ENCODE data around the gene LRP8. TPM values are rescaled to one million over a fixed set of nuclear protein-coding genes. Genes with fewer than 3 reads are reported as not detected.

LRP8 gene
- total and polyA plus RNA-seq, 4 donors, result 0.15 to 0.75 (median 0.29) TPM

DNA sequence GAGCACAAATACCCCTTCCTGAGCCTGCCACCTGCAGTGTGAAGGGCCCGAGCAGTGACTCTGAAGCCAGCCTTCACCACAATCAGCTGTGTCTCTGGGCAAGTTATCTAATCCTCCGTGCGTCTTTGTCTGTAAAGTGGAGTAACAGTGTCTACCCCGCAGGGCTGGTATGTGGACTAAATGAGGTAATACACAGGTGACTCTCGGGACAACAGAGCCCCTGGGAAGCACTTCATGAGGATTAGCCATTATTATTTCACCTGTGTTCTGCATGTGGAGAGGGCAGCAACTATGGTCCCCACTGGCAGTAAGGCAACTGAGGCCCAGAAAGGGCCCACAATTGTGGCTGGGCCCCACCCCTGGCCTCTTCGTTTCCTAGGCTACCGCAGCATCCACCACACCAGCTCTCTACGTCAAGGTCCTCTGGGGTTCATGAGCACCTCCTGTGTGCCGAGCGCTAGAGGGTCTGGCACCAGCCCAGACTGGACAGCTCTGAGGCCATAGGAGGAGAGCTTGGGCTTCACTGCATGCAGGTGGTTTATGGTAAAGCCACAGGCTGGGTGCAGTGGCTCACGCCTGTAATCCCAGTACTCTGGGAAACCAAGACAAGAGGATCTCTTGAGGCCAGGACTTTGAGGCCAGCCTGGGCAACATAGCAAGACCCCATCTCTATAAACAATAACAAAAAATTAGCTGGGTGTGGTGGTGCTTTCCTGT lies 41.3 kb upstream of the LRP8 start:
- no peak overlapping the region for H3K27ac ChIP-seq (ENCODE audit: low read depth in 1 of 2, low read length in 2 of 2)
- no peak for TF ChIP-seq NR2F2 (IDR thresholded peaks at IDR 0.05)
- no peak for TF ChIP-seq EGR1 (IDR thresholded peaks at IDR 0.05; ENCODE audit: low read depth in 2 of 2)
- TF ChIP-seq, protein P1, sequence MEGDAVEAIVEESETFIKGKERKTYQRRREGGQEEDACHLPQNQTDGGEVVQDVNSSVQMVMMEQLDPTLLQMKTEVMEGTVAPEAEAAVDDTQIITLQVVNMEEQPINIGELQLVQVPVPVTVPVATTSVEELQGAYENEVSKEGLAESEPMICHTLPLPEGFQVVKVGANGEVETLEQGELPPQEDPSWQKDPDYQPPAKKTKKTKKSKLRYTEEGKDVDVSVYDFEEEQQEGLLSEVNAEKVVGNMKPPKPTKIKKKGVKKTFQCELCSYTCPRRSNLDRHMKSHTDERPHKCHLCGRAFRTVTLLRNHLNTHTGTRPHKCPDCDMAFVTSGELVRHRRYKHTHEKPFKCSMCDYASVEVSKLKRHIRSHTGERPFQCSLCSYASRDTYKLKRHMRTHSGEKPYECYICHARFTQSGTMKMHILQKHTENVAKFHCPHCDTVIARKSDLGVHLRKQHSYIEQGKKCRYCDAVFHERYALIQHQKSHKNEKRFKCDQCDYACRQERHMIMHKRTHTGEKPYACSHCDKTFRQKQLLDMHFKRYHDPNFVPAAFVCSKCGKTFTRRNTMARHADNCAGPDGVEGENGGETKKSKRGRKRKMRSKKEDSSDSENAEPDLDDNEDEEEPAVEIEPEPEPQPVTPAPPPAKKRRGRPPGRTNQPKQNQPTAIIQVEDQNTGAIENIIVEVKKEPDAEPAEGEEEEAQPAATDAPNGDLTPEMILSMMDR (IDR thresholded peaks at IDR 0.05; ENCODE audit: low read depth, low read length, missing input control), result no peak
- no peak for TF ChIP-seq GABPA (IDR thresholded peaks at IDR 0.05 in 1 of 2, conservative IDR thresholded peaks at IDR 0.05 in 1 of 2)
- TF ChIP-seq TAF1 (conservative IDR thresholded peaks at IDR 0.05), result no peak
- no peak for TF ChIP-seq HNF4G (IDR thresholded peaks at IDR 0.05)
- TF ChIP-seq, protein P2, sequence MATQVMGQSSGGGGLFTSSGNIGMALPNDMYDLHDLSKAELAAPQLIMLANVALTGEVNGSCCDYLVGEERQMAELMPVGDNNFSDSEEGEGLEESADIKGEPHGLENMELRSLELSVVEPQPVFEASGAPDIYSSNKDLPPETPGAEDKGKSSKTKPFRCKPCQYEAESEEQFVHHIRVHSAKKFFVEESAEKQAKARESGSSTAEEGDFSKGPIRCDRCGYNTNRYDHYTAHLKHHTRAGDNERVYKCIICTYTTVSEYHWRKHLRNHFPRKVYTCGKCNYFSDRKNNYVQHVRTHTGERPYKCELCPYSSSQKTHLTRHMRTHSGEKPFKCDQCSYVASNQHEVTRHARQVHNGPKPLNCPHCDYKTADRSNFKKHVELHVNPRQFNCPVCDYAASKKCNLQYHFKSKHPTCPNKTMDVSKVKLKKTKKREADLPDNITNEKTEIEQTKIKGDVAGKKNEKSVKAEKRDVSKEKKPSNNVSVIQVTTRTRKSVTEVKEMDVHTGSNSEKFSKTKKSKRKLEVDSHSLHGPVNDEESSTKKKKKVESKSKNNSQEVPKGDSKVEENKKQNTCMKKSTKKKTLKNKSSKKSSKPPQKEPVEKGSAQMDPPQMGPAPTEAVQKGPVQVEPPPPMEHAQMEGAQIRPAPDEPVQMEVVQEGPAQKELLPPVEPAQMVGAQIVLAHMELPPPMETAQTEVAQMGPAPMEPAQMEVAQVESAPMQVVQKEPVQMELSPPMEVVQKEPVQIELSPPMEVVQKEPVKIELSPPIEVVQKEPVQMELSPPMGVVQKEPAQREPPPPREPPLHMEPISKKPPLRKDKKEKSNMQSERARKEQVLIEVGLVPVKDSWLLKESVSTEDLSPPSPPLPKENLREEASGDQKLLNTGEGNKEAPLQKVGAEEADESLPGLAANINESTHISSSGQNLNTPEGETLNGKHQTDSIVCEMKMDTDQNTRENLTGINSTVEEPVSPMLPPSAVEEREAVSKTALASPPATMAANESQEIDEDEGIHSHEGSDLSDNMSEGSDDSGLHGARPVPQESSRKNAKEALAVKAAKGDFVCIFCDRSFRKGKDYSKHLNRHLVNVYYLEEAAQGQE (IDR thresholded peaks at IDR 0.05), result no peak
- TF ChIP-seq, protein P3, sequence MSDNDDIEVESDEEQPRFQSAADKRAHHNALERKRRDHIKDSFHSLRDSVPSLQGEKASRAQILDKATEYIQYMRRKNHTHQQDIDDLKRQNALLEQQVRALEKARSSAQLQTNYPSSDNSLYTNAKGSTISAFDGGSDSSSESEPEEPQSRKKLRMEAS (IDR thresholded peaks at IDR 0.05), result no peak
- no peak for TF ChIP-seq YY1 (IDR thresholded peaks at IDR 0.05)
- TF ChIP-seq FOXA1 (IDR thresholded peaks at IDR 0.05), result no peak
- no peak for TF ChIP-seq SP1 (IDR thresholded peaks at IDR 0.05)
- TF ChIP-seq JUND (IDR thresholded peaks at IDR 0.05), result no peak
- no peak for TF ChIP-seq HNF4A (conservative IDR thresholded peaks at IDR 0.05)
- TF ChIP-seq RXRA (IDR thresholded peaks at IDR 0.05), result no peak
- no peak for TF ChIP-seq FOXA2 (IDR thresholded peaks at IDR 0.05)
- H3K9ac ChIP-seq (ENCODE audit: low read depth in 1 of 2, low read length in 2 of 2), result no peak overlapping the region
- no peaks in the 10 kb centered on the region for H3K36me3 ChIP-seq (ENCODE audit: control insufficient read depth in 4 of 4, insufficient read depth in 3 of 4, low read depth in 1 of 4, low read length in 3 of 4)
- H3K4me3 ChIP-seq (ENCODE audit: low read depth in 1 of 3, low read length in 3 of 3), result no peak overlapping the region
- WGBS, result 95% methylated on average over 11 of the region's 11 CpGs
- no peaks in the 10 kb centered on the region for H3K4me1 ChIP-seq (ENCODE audit: control insufficient read depth in 4 of 4, insufficient read depth in 4 of 4, low read length in 3 of 4)
- H3K27me3 ChIP-seq (ENCODE audit: control insufficient read depth in 4 of 4, insufficient read depth in 4 of 4, low read length in 3 of 4), result no peaks in the 10 kb centered on the region
- no peaks in the 10 kb centered on the region for H3K9me3 ChIP-seq (ENCODE audit: control insufficient read depth in 4 of 4, low read length in 3 of 4)
- peak; percentile 26 for DNase-seq (ENCODE audit: low spot score)

DNA sequence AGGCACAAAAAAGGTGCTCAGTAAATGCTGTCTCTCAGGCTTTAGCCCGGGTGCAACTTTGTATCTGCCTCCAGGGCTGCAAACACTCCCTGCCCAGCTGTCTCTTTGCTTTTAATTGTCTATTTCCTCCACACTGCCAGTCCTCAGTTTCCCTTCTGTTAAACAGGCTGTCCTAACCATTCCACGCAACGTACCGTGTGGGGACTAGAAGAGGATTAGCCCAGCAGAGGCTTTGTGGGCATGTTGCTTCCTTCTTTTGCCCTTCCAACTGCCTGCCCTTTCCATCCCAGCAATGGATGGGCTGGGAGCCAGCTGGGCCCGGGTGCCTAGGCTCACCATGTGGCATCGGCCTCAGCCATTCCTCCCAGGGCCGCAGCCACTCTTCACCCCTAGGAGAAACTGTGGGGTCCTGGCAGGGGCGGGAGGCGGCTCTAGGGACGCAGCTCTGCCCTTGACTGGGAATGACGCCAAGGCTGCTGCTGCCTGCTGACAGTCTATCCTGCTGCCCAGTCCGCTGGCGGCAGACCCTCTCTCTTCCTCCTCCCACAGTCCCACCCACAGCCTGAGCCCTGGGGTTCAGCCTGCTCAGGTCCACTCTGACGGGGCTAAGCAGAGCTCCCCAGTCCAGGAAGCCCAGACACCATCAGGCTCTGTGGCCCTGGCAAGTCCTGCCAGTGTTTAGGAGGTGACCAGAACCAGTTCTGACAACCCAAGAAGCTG lies 40.6 kb upstream of the LRP8 start:
- no peak overlapping the region for H3K4me3 ChIP-seq (ENCODE audit: low read depth in 1 of 3, low read length in 3 of 3)
- H3K4me1 ChIP-seq (ENCODE audit: control insufficient read depth in 4 of 4, insufficient read depth in 4 of 4, low read length in 3 of 4), result no peaks in the 10 kb centered on the region
- no peaks in the 10 kb centered on the region for H3K36me3 ChIP-seq (ENCODE audit: control insufficient read depth in 4 of 4, insufficient read depth in 3 of 4, low read depth in 1 of 4, low read length in 3 of 4)
- no peaks in the 10 kb centered on the region for H3K9me3 ChIP-seq (ENCODE audit: control insufficient read depth in 4 of 4, low read length in 3 of 4)
- TF ChIP-seq FOXA1 (IDR thresholded peaks at IDR 0.05) (no peak), GABPA (IDR thresholded peaks at IDR 0.05 in 1 of 2, conservative IDR thresholded peaks at IDR 0.05 in 1 of 2) (no peak), NR2F2 (IDR thresholded peaks at IDR 0.05) (no peak)
- TF ChIP-seq, protein P2 (IDR thresholded peaks at IDR 0.05), result no peak
- WGBS, result 81% methylated on average over 14 of the region's 14 CpGs
- H3K27ac ChIP-seq (ENCODE audit: low read depth in 1 of 2, low read length in 2 of 2), result no peak overlapping the region
- DNase-seq (ENCODE audit: low spot score), result peak; percentile 30
- H3K9ac ChIP-seq (ENCODE audit: low read depth in 1 of 2, low read length in 2 of 2), result no peak overlapping the region
- H3K27me3 ChIP-seq (ENCODE audit: control insufficient read depth in 4 of 4, insufficient read depth in 4 of 4, low read length in 3 of 4), result no peaks in the 10 kb centered on the region
